HG02798 (cell line): Measurements from ENCODE around the gene GINS1.

Experiments
- ATAC-seq: cut with Tn5 transposase; IDR thresholded peaks from one replicate; pipeline ENCODE4 v1.9.1; 2021; ENCODE audit warnings: mild to moderate bottlenecking; ENCODE audit not compliant: unreplicated experiment, poor library complexity

Gene GINS1

DNA sequence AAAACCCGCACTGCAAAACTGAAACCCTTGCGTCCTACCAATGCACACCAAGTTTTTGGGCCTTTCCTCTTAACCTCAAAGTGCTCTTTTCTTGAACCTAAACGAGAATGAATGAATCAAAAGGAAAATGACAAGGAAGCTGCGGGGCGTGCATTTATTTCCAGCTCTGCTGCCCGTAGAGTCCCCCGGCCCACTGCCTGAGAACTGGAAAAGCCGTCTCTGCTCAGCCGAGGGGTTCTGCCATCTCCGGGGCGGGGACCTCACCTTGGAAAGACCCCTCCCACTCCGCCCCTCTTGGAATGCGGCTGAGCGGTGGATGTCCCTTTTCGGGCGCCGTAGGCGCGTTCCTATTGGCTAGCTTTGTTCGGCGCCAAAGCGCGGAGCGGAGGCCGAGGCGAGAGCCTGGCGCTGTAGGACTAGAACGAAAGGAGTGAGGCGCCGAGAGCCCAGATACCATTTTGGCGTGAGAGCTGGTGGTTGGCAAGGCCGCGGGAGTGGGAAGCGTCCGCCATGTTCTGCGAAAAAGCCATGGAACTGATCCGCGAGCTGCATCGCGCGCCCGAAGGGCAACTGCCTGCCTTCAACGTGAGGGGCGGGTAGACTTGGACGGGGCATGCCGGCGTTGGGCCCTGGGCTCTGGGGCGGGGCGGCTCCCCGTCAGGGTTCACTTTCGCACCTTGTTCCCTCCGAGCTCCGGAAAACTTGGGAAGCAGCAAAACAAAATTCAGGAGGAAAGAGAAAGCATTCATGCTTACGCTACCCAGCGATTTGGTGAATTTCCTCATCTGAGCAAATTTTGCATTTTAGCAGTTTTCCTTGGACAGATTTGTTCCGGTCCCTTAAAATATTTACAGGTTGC, at the start of gene GINS1:
TSS of gene GINS1 (plus strand) at position 363 of the 859 bp plus-strand sequence. CDS start at position 511, 148 bp downstream.
- peak; percentile 93 for ATAC-seq

DNA sequence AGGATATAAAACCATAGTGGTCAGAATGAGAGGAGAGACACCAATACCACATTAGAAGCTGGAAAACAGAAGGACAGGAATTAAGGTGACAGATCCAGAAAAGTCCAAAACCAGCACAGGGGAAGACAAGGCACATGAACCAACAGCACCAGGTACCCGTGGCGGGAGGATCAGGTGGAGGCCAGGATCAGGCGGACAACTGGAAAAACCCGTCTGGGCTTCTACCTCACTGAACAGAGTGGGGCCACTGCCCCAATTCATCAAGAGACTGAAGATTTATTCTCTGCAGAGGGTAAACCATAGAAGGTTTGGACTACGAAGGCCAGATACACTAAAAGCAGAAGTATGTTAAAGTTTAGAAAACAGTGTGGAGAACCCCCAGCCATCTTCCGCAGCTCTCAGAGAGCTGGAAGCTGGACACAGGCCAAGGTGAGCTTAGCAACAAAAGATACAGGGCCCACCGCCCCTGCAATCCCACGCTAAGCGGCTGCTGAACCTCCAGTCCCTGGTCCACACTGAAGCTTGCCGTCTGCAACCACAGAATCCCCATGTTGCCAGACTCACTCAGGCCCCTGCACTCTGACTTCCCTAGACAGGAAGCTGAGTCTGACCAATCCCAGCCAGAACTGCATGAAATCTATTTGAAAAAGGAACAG, 46.7 kb upstream of the GINS1 start:
- no peak for ATAC-seq

DNA sequence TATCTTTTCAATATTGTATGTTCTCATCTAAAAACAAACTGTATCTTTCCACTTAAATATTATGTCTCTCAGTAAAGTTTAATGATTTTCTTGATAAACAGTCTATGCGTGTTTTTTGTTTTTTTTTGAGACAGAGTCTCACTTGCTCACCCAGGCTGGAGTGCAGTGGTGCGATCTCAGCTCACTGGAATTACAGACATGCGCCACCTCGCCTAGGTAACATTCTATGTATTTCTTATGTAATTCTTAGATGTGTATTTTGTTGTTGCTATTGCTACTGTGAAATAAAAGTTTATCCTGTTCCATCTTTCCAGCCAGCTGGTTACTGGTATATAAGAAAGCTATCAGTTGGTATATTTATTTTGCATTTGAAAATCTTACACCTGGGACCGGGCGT, 46.2 kb upstream of the GINS1 start:
- ATAC-seq, result no peak

DNA sequence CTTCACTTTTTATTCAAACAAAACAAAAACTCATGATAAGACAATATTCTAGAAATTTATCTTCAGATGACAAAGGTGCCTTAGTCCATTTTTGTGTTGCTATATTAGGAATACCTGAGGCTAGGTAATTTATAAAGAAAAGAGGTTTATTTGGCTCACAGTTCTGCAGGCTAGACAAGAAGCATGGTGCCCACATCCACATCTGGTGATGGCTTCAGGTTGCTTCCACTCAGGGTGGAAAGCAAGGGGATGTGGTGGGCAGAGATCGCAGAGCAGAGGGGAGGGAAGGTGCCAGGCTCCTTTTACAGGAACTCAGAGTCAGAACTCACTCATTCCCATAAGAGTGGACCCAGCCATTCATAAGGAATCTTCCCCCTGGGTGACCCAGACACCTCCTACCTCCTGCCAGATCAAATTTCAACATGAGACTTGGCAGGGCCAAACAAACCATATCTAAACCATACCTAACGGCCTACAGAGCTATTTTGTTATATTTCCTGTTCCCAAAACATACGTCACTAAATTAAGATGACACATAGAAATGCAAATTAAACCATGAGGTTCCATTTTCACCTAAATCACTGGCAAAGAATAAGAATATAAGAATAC, 43.2 kb upstream of the GINS1 start:
- ATAC-seq, result no peak

DNA sequence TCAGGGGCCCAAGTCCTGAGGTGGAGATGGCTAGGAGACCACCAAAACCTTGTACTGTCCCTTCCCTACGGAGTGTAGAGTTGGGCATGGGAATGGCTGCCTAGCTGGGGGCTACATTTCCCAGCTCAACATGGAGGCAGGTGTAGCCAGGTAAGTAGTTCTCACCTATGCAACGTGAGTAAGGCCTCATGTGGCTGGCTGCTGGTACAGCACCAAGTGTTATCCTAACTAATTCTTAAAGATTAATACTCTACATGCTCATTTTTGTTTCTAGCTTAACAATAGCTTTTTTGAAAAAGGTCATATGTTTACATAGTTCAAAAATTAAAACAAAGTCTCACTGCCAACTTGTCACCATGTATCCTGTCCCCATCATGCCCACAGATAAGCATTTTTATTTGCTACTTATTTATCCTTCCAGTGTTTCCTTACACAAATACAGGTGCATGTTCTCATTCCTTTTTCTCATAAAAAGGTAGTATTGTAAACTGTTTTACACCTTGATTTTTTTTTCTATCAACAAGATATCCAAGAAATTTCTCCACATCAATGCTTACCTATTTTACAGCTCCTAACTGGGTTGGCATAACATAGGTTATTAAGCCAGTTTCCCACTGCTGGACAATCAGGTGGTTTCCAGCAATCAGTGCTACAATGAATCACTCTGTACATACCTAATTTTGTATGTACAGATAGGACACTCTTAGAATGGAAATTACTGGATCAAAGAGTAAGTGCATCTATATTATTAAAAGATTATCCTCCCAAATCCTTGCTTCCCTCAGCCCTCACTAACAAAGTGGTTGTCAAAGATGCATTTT, 42.4 kb upstream of the GINS1 start:
- ATAC-seq, result no peak

DNA sequence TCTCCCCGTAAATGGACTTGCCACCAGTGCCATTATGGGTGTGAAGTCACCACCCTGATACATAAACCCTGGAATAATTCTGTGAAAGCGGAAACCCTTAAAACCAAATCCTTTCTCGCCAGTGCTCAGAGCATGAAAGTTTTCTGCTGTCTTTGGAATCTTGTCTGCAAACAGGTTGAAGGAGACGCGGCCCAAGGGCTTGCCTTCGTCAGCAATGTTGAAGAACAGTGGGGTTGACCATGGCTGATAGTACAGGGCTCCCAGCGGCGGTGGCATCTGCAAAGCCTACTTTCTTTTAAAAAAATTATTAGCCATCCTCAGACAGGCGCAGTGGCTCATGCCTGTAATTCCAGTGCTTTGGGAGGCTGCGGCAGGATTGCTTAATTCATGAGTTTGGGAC, 38.9 kb upstream of the GINS1 start:
- no peak for ATAC-seq

DNA sequence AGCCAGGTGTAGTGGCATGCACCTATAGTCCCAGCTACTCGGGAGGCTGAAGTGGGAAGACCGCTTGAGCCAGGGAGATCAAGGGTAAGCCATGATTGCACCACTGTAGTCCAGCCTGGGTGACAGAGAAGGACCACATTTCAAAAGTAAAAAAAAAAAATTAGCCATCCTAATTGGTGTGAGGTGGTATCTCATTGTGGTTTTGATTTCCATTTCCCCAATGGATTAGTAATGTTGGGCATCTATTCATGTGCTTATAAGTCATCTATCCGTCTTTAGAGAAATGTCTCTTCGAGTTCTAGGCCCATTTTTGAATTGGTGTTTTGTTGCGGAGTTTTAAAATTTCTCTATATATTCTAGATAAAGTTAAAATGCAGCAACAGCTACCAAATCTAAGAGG, 38.5 kb upstream of the GINS1 start:
- ATAC-seq, result no peak

DNA sequence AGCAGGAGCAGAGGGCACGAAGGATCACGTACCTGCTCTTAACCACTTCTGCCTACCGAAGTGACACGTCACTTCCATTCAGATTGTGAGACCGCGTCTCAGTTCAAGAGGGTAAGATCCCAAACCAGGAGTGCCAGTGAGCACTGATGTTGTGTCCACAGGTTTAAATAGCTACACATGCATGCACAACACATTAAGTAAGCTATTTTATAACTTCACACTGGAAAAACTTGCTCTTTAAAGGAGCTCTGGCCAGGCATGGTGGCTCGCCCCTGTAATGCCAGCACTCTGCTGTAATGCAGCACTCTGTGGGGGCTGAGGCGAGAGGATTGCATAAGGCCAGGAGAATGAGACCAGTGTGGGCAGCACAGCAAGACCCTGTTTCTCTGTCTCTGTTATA, 37.9 kb upstream of the GINS1 start:
- ATAC-seq, result no peak

DNA sequence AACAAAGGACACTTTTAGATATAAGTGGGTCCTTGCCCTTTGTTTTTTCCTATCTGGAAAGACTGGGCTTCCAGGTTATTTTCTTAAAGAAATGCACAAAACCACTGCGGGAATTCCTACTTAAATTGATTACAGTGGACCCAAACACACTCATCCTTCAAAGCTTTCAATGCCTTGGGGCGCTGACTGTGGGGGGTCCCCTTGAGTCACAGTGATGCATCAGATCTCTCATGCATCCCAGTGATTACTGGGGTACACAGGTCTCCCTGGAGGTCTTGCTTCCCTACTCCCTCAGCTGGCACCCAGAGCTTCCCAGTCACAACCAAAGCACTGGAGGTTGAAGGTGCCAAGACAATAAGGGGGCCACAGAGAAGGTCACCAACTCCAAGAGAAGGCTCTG, 37.5 kb upstream of the GINS1 start:
- ATAC-seq, result no peak

DNA sequence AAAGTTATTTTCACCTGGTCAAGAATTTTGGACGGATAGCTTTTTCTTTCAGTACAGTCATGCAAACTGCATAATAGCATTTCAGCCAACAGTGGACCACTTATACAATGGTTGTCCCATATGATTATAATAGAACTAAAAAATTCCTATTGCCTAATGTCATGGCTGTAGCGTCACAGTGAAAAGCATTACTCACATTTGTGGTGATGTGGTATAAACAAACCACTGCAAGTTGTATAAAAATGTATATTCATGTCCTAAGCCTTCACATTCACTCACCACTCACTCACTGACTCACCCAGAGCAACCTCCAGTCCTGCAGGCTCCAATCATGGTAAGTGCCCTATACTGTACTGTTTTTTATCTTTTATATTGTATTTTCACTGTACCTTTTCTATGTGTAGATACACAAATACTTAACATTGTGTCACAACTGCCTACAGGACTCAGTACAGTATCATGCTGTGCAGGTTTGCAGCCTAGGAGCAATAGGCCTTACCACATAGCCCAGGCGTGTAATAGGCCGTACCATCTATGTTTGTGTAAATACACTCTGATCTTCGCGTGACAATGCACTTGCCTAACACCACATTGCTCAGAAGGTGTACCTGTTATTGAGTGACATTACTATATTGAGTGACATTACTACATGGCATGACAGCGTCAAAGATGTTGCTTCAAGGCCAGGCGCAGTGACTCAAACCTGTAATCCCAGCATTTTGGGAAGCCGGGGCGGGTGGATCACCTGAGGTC, 34.7 kb upstream of the GINS1 start:
- no peak for ATAC-seq

DNA sequence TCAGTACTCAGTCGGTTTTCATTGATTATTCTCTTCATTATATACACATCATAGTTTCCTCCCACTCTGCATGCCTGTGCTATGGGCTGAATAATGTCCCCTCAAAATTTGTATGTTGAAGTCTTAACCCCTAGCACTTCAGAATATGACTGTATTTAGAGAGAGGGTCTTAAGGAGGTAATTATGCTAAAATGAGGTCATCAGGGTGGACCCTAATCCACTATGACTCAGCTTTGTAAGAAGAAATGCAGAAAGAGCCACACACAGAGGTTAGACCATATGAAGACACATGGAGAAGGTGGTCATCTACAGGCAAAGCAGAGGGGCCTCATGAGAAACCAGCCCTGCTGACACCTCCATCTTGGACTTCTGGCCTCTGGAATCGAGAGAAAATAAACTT, 32.6 kb upstream of the GINS1 start:
- ATAC-seq, result no peak

DNA sequence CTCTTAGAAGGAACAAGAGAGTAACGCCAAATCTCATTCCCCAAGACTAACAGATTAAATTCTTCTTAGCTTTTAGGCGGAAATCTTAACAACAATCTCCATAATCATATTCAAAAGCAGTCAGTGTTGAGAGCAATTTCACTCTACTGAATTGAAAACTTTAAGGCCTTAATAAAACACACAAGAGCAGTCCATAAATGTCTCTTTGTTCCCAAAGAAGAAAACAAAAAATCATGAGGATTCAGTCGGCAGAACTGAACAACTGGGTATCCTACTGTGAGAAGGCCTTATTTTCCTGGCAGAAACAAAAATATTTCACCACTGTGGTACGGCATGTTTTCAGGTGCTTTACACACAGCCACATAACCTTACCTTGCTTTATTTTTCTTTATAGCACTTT, 31.2 kb upstream of the GINS1 start:
- no peak for ATAC-seq

DNA sequence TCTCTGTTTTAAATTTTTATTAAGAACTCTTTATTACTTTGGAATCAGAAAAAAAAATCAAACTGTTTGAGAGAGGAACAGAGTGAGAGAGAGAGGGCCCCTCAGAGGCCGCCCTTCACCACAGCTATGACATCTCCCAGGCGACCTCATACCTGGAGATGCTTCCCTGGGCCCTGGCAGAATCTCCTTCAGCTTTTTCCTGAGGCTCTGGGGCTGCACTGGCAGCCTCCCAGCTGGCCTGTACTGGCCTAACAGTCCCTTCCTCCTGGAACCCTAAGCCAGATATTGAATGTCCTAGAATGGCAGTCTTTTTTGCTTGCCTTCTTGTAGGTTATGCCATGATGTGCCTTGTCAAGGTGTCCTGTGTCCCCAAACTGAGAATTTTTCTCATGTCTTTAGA, 30.6 kb upstream of the GINS1 start:
- no peak for ATAC-seq

DNA sequence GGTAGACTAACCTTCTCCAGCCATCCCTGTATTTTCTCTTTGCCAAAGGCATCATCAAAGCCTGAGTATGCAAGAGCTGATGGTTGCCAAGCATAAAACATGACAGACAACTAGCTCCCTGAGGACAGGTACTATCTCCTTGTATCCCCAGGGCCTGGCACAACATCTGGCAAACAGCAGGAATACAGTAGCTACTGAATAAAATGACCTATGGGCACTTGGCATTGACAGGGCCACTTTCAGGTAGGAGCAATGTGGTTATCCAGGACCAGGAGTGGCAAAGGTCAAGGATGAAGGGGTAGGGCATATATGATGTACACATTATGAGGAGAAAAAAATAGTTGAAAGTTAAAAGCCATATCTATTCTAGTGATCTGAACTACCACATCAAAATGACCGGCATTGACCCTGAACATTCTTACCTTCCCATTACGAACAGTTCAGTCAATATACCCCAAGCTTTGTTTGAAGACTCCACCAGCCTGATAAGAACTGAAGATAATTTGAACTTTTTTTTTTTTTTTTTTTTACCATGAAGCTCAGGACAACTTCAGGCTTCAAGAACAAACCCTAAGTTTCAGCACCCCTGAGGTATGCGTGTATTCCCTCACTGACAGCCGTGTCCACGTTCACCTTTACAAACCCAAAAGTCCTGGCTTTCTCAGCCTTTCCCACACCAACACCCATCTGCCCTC, 29.1 kb upstream of the GINS1 start:
- ATAC-seq, result no peak

DNA sequence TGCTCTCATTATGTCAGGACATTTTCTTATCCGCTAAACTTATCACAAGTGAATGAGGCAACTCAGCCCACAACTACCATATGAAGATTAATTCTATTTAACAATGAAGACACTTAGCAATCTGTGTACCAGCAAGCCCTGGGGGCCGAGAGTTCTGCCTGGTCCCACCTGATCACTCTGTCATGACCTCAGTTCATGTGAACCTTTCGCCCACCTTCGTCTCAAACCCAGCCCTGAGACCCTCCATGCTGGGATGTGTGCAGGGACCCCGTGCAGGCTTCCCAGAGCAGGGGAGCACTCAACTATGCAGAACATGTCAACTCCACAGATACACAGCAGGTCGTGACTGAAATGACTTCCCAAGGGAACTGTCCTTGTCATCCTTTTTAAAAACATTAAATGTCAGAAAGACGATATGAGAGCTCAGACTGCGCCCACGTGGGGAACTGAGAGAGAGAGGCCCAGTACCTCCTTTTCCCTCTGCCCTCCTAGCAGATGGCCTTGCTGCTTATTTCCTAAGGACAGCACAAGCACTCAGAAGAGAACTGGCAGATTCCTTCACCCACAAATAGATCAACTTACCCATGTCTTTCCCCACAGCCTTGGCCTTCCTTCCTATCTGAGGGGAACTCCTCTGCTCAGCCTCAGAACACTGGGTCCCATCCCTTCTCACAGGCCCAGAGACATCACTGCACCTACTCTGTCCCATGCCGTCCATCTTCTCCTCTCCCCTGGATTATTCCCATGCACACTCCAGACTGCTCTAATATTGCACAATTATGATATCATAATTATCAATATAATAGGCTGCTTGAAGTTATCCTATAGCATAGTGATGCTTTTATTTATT, 28.4 kb upstream of the GINS1 start:
- no peak for ATAC-seq

DNA sequence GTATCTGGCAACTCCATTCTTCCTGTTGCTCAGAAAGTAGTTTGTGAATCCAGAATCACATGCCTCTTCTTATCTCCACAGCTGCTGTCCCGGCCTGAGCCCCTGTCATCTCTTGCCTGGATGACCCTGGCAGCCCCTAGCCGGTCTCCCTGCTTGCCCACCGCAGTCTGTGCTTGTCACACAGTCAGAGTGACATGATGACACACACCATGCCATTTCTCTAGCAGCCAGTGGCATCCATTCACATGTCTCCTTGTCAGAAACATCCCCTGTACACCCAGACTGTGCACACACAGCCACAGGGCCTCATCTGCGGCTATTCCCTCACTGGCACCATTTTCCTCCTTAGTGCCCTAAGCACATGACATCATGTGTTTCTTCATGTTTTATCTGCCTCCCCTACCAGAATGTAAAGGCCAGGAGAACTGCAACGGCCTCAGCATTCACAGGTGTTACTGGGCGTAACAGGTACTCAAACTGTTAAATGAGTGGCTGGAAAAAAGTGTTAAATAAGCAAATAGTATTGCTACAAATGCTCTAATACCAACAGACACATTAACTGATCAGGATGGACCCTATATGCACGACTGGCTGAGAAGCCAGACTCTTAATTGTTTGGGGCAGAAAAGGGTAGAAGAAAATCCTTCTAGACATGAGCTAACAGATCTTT, 26.4 kb upstream of the GINS1 start:
- no peak for ATAC-seq

DNA sequence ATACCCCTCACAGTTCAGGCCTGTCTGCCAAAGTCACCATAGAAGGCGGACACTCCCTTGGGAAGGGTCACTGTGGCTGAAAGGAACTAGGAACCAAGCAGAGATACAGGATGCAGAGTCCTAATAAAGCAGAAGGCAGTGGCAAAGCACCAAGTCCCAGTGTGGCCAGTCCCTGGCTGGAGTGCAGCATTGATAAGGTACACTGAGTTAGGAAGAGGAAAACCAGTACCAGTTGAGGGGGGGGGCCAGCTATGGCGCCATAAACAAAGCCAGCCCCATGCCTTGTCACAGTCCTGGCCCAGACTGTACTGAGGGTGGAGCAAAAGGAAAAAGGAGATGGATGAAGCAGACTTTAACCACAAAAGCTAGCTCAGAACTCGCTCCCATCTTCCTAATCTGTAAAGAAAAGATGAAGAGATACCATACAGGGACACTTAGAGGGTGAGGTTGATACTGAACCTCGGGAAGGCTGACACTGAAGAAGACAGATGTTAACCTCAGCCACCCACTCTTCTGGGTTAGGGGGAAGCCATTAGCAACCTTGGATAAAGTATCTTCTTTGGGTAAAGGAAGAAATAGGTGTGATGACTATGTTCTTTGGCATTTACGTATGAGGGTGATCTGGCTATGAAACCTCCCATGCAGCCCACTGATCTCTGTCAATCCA, 24.6 kb upstream of the GINS1 start:
- ATAC-seq, result no peak
